Stimulated activated CD8-positive, alpha-beta memory T cell treated with anti-CD3 and anti-CD28 coated beads, Interleukin-4, amount 100 ng/mL, for 1 hour (primary cell): ENCODE results near the gene NUDCD3.
A peak's percentile ranks its signal among the peaks of the same experiment; 100 is the strongest.
"Not testable (repeated sequence)": the region's sequence is repeated elsewhere in the genome, so short reads cannot be mapped to it uniquely, and the experiment has no call there.

Experiments
- DNase-seq, 2 donors: peaks; one replicate each; pipeline ENCODE4 v3.0.0-alpha.2; 2020; ENCODE audit warnings: low read depth in 2 of 2, low spot score in 1 of 2

NUDCD3 gene

DNA sequence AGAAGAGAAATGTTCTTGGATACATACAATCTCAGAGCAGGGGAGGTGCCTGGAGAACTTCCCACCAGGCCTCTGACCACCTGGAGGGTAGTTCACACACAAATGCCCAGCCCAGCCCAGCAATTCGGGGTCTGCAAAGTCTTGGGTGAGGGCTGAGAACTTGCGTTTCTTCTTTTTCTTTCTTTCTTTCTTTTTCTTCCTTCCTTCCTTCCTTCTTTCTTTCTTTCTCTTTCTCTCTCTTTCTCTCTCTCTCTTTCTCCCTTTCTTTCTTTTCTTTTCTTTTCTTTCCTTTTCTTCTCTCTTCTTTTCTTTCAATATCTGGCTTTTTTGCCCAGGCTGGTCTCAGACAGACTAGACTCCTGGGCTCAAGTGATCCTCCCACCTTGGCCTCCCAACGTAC is 28.3 kb upstream of the NUDCD3 start:
- no peak for DNase-seq

GRCh38 chr7:44517175-44517574 is 26.7 kb upstream of the NUDCD3 start:
- DNase-seq, result no peak

GRCh38 chr7:44515590-44516268 is 25.3 kb upstream of the NUDCD3 start:
- no peak for DNase-seq

DNA sequence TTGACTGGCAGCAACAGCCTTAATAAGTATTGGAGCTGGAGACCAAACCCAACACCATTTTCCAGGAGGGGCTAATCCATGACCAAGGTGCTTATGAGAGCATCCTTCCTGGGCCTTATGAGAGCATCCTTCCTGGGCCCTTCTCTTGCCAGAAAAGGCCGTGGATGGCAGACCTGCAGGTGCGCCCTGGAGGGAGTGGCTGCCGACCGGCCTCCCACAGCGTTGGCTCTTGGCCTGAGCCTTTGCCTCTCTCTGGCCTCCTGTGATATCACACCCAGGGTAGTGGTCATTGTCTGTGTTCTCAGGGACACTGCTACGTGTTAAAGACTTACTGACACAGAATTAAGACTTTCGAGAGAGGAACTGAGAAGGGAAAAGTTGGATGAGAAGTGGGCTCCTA is 22.3 kb upstream of the NUDCD3 start:
- no peak for DNase-seq

- DNase-seq, result no peak
These were observed 21.5 kb upstream of the NUDCD3 start for GRCh38 chr7:44511863-44512468.

DNA sequence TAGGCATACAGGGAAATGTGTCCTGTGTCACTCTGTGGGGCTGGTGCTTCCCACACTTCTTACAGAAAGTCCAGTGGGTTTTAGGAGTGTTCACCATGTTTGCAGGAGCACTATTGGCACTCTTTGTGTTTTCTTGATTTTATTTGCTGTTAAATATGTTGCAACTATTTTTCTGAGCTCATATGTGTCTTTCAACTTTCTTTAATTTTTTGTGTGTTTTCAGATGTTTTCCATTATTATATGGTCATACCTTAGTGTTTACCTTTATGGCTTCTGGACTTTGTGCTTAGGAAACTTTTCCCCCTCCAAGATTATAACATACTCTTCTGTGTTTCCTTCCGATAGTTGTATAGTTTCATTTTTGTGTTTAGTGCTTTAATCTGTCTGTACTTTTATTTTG is 20.8 kb upstream of the NUDCD3 start:
- DNase-seq, result no peak

- DNase-seq, result no peak
These were observed 18.0 kb upstream of the NUDCD3 start for GRCh38 chr7:44508328-44509030.

DNA sequence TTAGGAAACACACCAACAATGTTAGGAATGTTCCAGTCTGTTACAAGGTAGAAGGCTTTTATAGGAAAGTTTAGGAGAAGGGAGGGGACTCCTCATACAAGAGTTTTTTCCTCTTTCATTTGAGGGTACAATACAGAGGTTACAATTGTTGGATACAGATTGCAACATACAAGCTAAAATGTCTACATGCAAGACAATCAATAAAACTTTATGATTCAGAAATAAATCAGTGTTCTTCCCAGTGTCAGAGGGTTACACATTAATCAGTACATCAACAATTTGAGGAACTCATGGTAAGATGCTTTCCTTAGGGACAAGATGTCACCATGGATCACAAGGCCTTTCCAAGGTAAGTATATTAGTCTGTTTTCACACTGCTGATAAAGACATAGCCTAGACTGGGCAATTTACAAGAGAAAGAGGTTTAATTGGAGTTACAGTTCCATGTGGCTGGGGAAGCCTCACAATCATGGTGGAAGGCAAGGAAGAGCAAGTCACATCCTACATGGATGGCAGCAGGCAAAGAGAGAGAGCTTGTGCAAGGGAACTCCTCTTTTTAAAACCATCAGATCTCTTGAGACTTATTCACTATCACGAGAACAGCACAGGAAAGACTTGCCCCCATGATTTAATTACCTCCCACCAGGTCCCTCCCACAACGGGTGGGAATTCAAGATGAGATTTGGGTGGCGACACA is 16.3 kb upstream of the NUDCD3 start:
- DNase-seq, result not testable (repeated sequence)

DNA sequence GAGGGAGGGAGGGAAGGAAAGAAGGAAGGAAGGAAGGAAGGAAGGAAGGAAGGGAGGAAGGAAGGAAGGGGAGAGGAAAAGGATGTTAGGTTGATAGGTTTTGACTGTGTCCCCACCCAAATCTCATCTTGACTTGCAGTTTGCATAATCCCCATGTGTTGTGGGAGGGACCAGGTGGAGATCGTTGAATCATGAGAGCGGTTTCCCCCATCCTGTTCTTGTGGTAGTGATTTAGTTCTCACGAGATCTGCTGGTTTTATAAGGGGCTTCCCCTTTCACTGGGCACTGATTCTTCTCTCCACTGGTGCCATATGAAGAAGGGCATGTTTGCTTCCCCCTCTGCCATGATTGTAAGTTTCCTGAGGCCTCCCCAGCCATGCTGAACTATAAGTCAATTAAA is 15.1 kb upstream of the NUDCD3 start:
- DNase-seq, result no peak

GRCh38 chr7:44498230-44498954 is 7.9 kb upstream of the NUDCD3 start:
- DNase-seq, result no peak

DNA sequence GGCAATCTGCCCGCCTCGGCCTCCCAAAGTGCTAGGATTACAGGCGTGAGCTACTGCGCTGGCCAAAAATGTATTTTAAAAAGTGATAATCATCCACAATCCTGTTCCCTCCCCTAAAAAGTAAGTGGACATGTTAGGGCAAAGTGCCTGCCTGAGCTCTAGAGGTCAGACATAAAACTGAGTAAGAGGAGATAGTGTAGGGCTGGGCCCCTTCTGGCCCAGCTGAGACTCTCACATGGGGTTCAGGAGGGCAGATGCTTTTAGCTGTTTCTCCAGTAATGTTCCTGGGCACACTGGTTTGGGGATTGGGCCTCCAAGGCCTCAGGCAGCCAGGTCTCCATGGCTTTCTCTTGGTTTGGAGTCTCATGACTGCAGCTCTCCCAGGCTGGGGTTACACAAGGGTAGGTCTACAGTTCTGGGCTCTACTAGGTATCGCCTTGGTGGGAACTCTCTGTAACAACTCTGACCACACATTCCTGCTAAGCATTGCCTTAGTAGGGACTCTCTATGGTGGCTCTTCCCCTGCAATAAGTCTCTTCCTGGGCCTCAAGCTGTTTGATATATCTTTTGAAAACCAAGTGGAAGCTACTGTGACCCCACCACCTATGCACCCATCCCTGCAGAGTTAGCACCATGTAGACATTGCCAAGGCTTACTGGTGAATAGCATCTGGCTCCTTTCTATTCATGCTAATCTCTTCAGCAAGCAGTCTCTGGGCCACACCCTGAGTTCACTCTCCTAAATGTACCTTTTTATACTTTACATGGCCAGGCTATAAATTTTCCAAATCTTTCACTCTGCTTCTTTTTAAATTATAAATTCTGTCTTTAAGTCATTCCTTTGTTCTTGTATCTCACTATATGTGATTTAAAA is 6.9 kb upstream of the NUDCD3 start:
- DNase-seq, result no peak

- no peak for DNase-seq
These were observed 5.9 kb upstream of the NUDCD3 start for GRCh38 chr7:44496385-44496784.

GRCh38 chr7:44494960-44495359 is 4.5 kb upstream of the NUDCD3 start:
- DNase-seq, result no peak

DNA sequence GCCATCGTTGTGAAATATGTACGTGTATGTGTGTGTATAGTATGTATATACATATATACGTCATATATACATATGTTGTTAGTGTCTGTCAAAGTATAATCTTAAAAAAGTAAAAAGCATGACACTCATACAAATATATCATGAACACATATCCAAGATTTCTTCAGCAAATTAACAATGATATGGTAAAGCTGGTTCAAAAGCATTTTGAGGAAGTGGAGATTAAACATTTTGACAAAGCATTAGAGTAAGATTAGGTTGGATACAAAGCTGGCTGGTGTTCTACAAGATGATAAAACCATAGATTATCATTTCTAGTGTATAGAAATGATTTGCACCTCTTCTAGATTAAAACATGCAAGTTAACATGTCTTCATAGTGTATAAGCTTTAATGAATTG is 771 bp upstream of the NUDCD3 start:
- DNase-seq, result no peak

- DNase-seq, result peak; percentile 4 to 7
These were observed 505 bp downstream of the NUDCD3 start for GRCh38 chr7:44489955-44490350.

- DNase-seq, result no peak
These were observed 1.5 kb downstream of the NUDCD3 start for GRCh38 chr7:44488955-44489354.

GRCh38 chr7:44486693-44487092 is 3.8 kb downstream of the NUDCD3 start:
- DNase-seq, result no peak

DNA sequence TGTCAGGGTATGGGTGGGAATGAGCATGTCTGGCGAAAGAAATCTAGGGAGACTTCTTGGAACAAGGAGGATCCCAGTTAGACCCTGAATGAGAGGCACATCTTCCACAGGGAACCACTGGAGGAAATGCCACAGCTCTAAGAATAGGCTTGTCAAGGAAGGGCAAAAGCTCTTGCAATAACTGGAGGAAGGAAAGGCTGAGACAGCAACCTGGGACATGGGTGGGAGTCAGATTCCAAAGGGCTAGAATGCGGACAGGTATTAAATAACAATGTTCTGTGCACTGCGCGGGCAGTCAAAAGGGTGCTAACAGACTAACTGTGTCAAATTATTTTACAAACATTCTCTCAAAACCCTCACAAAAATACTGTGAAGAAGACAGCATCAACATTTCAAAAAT is 4.5 kb downstream of the NUDCD3 start:
- DNase-seq, result no peak

DNA sequence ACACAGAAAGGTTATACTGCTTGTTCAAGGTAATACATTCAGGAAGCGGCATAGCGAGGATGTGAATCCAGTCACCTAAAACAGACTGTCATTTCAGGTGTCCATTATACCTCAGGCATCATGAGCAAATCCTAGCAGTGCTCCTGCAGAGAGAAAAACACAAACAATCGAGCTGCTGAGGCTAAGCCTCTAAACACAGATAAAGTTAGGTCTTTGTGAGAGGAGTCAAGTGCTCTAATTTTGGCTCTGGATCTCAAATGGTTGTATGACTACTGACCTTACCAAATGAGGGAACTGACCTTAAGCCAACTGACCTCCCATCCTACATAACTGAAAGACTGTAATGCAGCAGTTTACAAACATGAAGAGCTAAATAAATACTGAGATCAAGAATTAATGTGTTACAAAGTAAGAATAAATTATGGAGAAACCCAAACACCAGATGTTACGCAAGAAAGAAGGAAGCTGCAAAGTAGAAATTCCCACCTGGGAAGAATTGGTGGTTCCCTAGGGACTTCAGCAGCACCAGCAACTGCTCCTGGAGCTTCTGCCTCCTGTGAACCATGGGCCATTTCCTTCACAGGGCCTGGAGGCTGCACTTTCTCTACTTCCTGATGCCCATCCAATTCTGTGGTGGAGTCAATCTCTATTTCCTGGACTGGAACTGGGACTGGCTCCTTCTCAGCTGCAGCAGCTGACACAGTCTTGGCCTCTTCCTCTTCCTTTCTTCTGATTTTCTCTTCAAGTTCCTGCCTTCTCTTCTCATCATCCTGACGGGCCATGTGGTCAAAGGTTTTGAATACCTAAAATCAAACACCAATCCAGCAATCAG is 5.8 kb downstream of the NUDCD3 start:
- DNase-seq, result no peak
